ENCODE measurements around the gene NINJ2. TPM values are rescaled to one million over a fixed set of nuclear protein-coding genes. Genes with fewer than 3 reads are reported as not detected.

NINJ2 gene
- total and polyA plus RNA-seq, 10 of the 15 experiments (the other 5 are each of a cell fraction or from before 2014, with no cell fraction given): 8.9 to 51.6 (median 21.3) TPM

DNA sequence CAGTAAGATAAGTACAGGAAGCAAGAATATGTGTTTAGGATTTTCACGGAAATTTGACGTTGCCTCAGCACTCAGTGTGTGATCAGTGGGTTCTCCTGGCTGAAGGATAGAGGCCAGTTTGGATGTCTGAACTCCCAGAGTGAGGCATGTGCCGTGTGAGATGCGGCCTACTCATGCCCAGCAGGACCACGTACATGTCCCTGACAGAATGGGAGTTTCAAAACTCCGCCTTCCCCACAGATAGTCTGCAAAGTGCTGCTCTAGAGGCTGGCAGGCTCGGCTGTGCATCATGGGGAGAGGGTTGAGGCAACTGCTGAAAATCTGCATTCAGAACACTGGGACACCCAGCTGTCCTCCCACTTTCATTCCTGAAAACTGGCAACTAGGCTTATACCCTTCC is 58.3 kb downstream of the NINJ2 start:
- Histone ChIP-seq H3K4me3 (no peak overlapping the region), H3K9ac (ENCODE audit: control insufficient read depth, insufficient read depth, low read length) (no peak overlapping the region), H3K27ac (ENCODE audit: control insufficient read depth, insufficient read depth) (no peak overlapping the region), H3K4me1 (ENCODE audit: control insufficient read depth, insufficient read depth, low read length) (peaks cover under 1% of the 10 kb centered on the region), H3K79me2 (ENCODE audit: control insufficient read depth, insufficient read depth, low read length) (no peaks in the 10 kb centered on the region), H3K9me3 (replicated peaks; ENCODE audit: control insufficient read depth, insufficient read depth, low read length) (no peaks in the 10 kb centered on the region), H4K20me1 (ENCODE audit: control insufficient read depth, insufficient read depth) (no peaks in the 10 kb centered on the region), H2AFZ (ENCODE audit: control insufficient read depth, low read depth, low read length) (no peak overlapping the region), H3K36me3 (ENCODE audit: control insufficient read depth in 2 of 2, insufficient read depth in 2 of 2, low read length in 1 of 2) (no peaks in the 10 kb centered on the region), H3K27me3 (replicated peaks in 1 of 2; ENCODE audit: control insufficient read depth in 2 of 2, insufficient read depth in 2 of 2, low read length in 1 of 2) (no peaks in the 10 kb centered on the region), H3K4me2 (ENCODE audit: control insufficient read depth, insufficient read depth) (no peak overlapping the region)
- in situ Hi-C loops (cut with MboI) (no loop called here), intact Hi-C loops (cut with micrococcal nuclease; ENCODE audit: unreplicated experiment) (no loop called here)
- 76% methylated on average over 7 of the region's 7 CpGs for WGBS (ENCODE audit: insufficient coverage, insufficient replicate concordance, low lambda C conversion rate, missing lambda C conversion rate)
- POLR2A ChIA-PET: interaction anchor here (1.3 kb wide), 1 partner anchor 9 kb away, joined by 5 read pairs; no protein-coding TSS in a partner anchor
- no TSS peak for BruUV-seq (replicated peaks)
- TF ChIP-seq NFXL1 (IDR thresholded peaks at IDR 0.05; ENCODE audit: borderline replicate concordance): no peak
- ATAC-seq (no peak), FAIRE-seq (no peak), DNase-seq (ENCODE audit: low read depth, low spot score) (no peak)
- SMC1A ChIA-PET (ENCODE audit: uncharacterized antibody, unreplicated experiment): interaction anchor here (0.7 to 1.4 kb wide), 5 partner anchors 8 to 261 kb away, joined by 3 to 4 read pairs (median 3); no protein-coding TSS in a partner anchor
- RAD21 ChIA-PET (ENCODE audit: unreplicated experiment): interaction anchor here (0.6 to 0.9 kb wide), 3 partner anchors 29 to 519 kb away, joined by 3 read pairs; no protein-coding TSS in a partner anchor
- CTCF ChIA-PET: interaction anchor here (1.2 to 1.9 kb wide), 3 partner anchors 9 to 29 kb away, joined by 5 to 10 read pairs (median 5); no protein-coding TSS in a partner anchor

DNA sequence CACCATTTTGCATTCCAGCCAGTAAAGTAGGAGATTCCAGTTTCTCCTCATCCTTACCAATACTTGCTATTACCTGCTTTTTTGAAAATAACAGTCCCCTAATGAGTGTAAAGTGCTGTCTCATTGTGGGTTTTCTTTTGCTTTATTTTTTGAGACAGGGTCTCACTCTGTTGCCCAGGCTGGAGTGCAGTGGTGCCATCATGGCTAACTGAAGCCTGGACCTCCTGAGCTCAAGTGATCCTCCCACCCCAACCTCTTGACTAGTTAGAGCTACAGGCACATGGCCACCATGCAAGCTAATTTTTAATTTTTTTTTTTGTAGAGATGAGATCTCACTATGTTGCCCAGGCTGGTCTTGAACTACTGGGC is 60.6 kb downstream of the NINJ2 start:
- Histone ChIP-seq H3K36me3 (ENCODE audit: control insufficient read depth in 2 of 2, insufficient read depth in 2 of 2, low read length in 1 of 2) (no peaks in the 10 kb centered on the region), H3K27me3 (replicated peaks in 1 of 2; ENCODE audit: control insufficient read depth in 2 of 2, insufficient read depth in 2 of 2, low read length in 1 of 2) (no peaks in the 10 kb centered on the region), H3K9me3 (replicated peaks; ENCODE audit: control insufficient read depth, insufficient read depth, low read length) (no peaks in the 10 kb centered on the region), H3K79me2 (ENCODE audit: control insufficient read depth, insufficient read depth, low read length) (no peaks in the 10 kb centered on the region), H4K20me1 (ENCODE audit: control insufficient read depth, insufficient read depth) (no peaks in the 10 kb centered on the region), H3K4me3 (no peak overlapping the region), H3K4me2 (ENCODE audit: control insufficient read depth, insufficient read depth) (no peak overlapping the region), H3K27ac (ENCODE audit: control insufficient read depth, insufficient read depth) (no peak overlapping the region), H2AFZ (ENCODE audit: control insufficient read depth, low read depth, low read length) (no peak overlapping the region), H3K4me1 (ENCODE audit: control insufficient read depth, insufficient read depth, low read length) (no peaks in the 10 kb centered on the region), H3K9ac (ENCODE audit: control insufficient read depth, insufficient read depth, low read length) (no peak overlapping the region)
- ATAC-seq (no peak), DNase-seq (ENCODE audit: low read depth, low spot score) (no peak), FAIRE-seq (no peak)
- SMC1A ChIA-PET (ENCODE audit: uncharacterized antibody, unreplicated experiment): interaction anchor here (1.2 kb wide), 1 partner anchor 214 kb away, joined by 3 read pairs; no protein-coding TSS in a partner anchor
- intact Hi-C loops (cut with micrococcal nuclease; ENCODE audit: unreplicated experiment): no loop called here
- POLR2A ChIA-PET: no interaction called here
- no TSS peak for BruUV-seq (replicated peaks)
- TF ChIP-seq BHLHE40 (IDR thresholded peaks at IDR 0.05; ENCODE audit: borderline replicate concordance in 1 of 2, low read depth in 2 of 2, low read length in 1 of 2): no peak
- no peak for TF ChIP-seq ZNF622 (IDR thresholded peaks at IDR 0.05)
- TF ChIP-seq SP1 (IDR thresholded peaks at IDR 0.05; ENCODE audit: low read depth, low read length): no peak
- no peak for TF ChIP-seq NRF1 (conservative IDR thresholded peaks at IDR 0.05; ENCODE audit: low read depth, low read length)
- TF ChIP-seq, protein P1, sequence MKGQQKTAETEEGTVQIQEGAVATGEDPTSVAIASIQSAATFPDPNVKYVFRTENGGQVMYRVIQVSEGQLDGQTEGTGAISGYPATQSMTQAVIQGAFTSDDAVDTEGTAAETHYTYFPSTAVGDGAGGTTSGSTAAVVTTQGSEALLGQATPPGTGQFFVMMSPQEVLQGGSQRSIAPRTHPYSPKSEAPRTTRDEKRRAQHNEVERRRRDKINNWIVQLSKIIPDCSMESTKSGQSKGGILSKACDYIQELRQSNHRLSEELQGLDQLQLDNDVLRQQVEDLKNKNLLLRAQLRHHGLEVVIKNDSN (IDR thresholded peaks at IDR 0.05; ENCODE audit: borderline replicate concordance, extremely low read length, insufficient read depth, low read depth, low read length): no peak
- no peak for TF ChIP-seq RCOR1 (conservative IDR thresholded peaks at IDR 0.05; ENCODE audit: low read depth, low read length)
- TF ChIP-seq IKZF2 (IDR thresholded peaks at IDR 0.05): no peak
- no peak for TF ChIP-seq MTA3 (IDR thresholded peaks at IDR 0.05; ENCODE audit: borderline replicate concordance, low read length)
- TF ChIP-seq ZNF207 (IDR thresholded peaks at IDR 0.05; ENCODE audit: borderline replicate concordance): no peak
- no peak for TF ChIP-seq NR2C2 (IDR thresholded peaks at IDR 0.05; ENCODE audit: borderline replicate concordance, control insufficient read depth, insufficient read length, low read depth)
- no peak for TF ChIP-seq PML (IDR thresholded peaks at IDR 0.05; ENCODE audit: low read length)
- no peak for TF ChIP-seq GABPA (IDR thresholded peaks at IDR 0.05; ENCODE audit: low read depth)
- TF ChIP-seq TAF1 (IDR thresholded peaks at IDR 0.05; ENCODE audit: borderline replicate concordance, low read depth, low read length): no peak
- TF ChIP-seq ATF7 (IDR thresholded peaks at IDR 0.05; ENCODE audit: low read depth): no peak
- CTCF ChIA-PET: interaction anchor here (2.6 kb wide), 1 partner anchor 12 kb away, joined by 6 read pairs; no protein-coding TSS in a partner anchor
- RAD21 ChIA-PET (ENCODE audit: unreplicated experiment): interaction anchor here (0.7 kb wide), 1 partner anchor 218 kb away, joined by 4 read pairs; no protein-coding TSS in a partner anchor
- in situ Hi-C loops (cut with MboI): no loop called here

Data from GM12878 (cell line).